H9 (cell line): ENCODE results near the gene HOXA9. TPM values are rescaled to one million over a fixed set of nuclear protein-coding genes. Genes with fewer than 3 reads are reported as not detected.

Source experiments
- DNase-seq: peaks from one replicate; pipeline ENCODE4 v3.0.0-alpha.2; 2017
- H2AFZ ChIP-seq: one replicate; pipeline ENCODE4 v1.6.1; 2013; ENCODE audit warnings: mild to moderate bottlenecking, low read length, control low read depth, moderate library complexity
- H2AK5ac ChIP-seq: 2 replicates; pipeline ENCODE4 v1.6.1; 2013; ENCODE audit warnings: low read length, control low read depth, mixed read lengths; ENCODE audit not compliant: insufficient read length
- H2BK120ac ChIP-seq: one replicate; pipeline ENCODE4 v1.6.1; 2013; ENCODE audit warnings: low read depth, mild to moderate bottlenecking, low read length, control low read depth, inconsistent platforms; ENCODE audit not compliant: poor library complexity, severe bottlenecking
- H2BK12ac ChIP-seq: 2 replicates; pipeline ENCODE4 v1.6.1; 2013; ENCODE audit warnings: low read length, control low read depth, mixed read lengths, low read depth; ENCODE audit not compliant: insufficient read length
- H2BK15ac ChIP-seq: 2 replicates; pipeline ENCODE4 v1.6.1; 2013; ENCODE audit warnings: low read depth, low read length, control low read depth
- H2BK20ac ChIP-seq: one replicate; pipeline ENCODE4 v1.6.1; 2013; ENCODE audit warnings: low read depth, mild to moderate bottlenecking, low read length, control low read depth, inconsistent platforms; ENCODE audit not compliant: poor library complexity, severe bottlenecking
- H2BK5ac ChIP-seq: 2 replicates; pipeline ENCODE4 v1.6.1; 2013; ENCODE audit warnings: low read length, control low read depth, mixed read lengths; ENCODE audit not compliant: insufficient read length
- H3K14ac ChIP-seq: 2 replicates; pipeline ENCODE4 v1.6.1; 2013; ENCODE audit warnings: low read length, control low read depth; ENCODE audit not compliant: insufficient read depth
- H3K18ac ChIP-seq: 2 replicates; pipeline ENCODE4 v1.6.1; 2013; ENCODE audit warnings: low read depth, mild to moderate bottlenecking, mixed read lengths, low read length, control low read depth; ENCODE audit not compliant: insufficient read length
- H3K23ac ChIP-seq: 2 replicates; pipeline ENCODE4 v1.6.1; 2013; ENCODE audit warnings: low read length, control low read depth, mixed read lengths, low read depth; ENCODE audit not compliant: insufficient read length
- H3K23me2 ChIP-seq: 2 replicates; pipeline ENCODE4 v1.6.1; 2013; ENCODE audit warnings: low read depth, mild to moderate bottlenecking, mixed read lengths, low read length, control low read depth; ENCODE audit not compliant: insufficient read length, poor library complexity, severe bottlenecking
- H3K27ac ChIP-seq: 2 replicates; pipeline ENCODE4 v1.5.1; 2013; ENCODE audit warnings: low read length, control low read depth, mixed read lengths, low read depth; ENCODE audit not compliant: insufficient read length
- H3K27me3 ChIP-seq: 2 replicates; pipeline ENCODE4 v1.6.1; 2013; ENCODE audit warnings: low read length, control low read depth, inconsistent platforms; ENCODE audit not compliant: insufficient read depth
- H3K4ac ChIP-seq: 2 replicates; pipeline ENCODE4 v1.6.1; 2013; ENCODE audit warnings: low read depth, mild to moderate bottlenecking, control low read depth, inconsistent platforms, low read length, moderate library complexity
- H3K4me1 ChIP-seq: 2 replicates; pipeline ENCODE4 v1.6.1; 2013; ENCODE audit warnings: low read length, control low read depth, inconsistent platforms; ENCODE audit not compliant: insufficient read depth
- H3K4me2 ChIP-seq: 2 replicates; pipeline ENCODE4 v1.6.1; 2013; ENCODE audit warnings: low read length, control low read depth, mixed read lengths; ENCODE audit not compliant: insufficient read length, insufficient read depth
- H3K56ac ChIP-seq: 2 replicates; pipeline ENCODE4 v1.6.1; 2013; ENCODE audit warnings: low read depth, mild to moderate bottlenecking, mixed read lengths, low read length, control low read depth; ENCODE audit not compliant: insufficient read length
- H3K79me1 ChIP-seq: 2 replicates; pipeline ENCODE4 v1.6.1; 2013; ENCODE audit warnings: low read depth, mild to moderate bottlenecking, moderate library complexity, low read length, control low read depth, inconsistent platforms; ENCODE audit not compliant: insufficient read depth, poor library complexity, severe bottlenecking
- H3K79me2 ChIP-seq: 2 replicates; pipeline ENCODE4 v1.6.1; 2013; ENCODE audit warnings: low read length, control low read depth, inconsistent platforms; ENCODE audit not compliant: insufficient read depth
- H3K9ac ChIP-seq: 2 replicates; pipeline ENCODE4 v1.6.1; 2013; ENCODE audit warnings: low read length, control low read depth, mixed read lengths; ENCODE audit not compliant: insufficient read length; ENCODE audit errors: extremely low read depth
- H3K9me3 ChIP-seq: one replicate; pipeline ENCODE4 v1.6.1; 2013; ENCODE audit warnings: low read depth, low read length, inconsistent platforms; ENCODE audit not compliant: control insufficient read depth
- H3T11ph ChIP-seq: one replicate; pipeline ENCODE4 v1.6.1; 2013; ENCODE audit warnings: mild to moderate bottlenecking, low read length, control low read depth, inconsistent platforms
- H4K20me1 ChIP-seq: one replicate; pipeline ENCODE4 v1.6.1; 2013; ENCODE audit not compliant: control insufficient read depth, insufficient read length, insufficient read depth
- H4K5ac ChIP-seq: 2 replicates; pipeline ENCODE4 v1.6.1; 2013; ENCODE audit warnings: low read depth, mild to moderate bottlenecking, mixed read lengths, low read length, control low read depth; ENCODE audit not compliant: insufficient read length
- H4K8ac ChIP-seq: replicated peaks from 2 replicates; pipeline ENCODE4 v1.6.1; 2013; ENCODE audit warnings: low read length, control low read depth, mixed read lengths, low read depth; ENCODE audit not compliant: insufficient read length
- H4K91ac ChIP-seq: 2 replicates; pipeline ENCODE4 v1.6.1; 2013; ENCODE audit warnings: low read depth, mild to moderate bottlenecking, moderate library complexity, mixed read lengths, low read length, control low read depth; ENCODE audit not compliant: insufficient read length
- H3K27ac Mint-ChIP-seq, 3 experiments: 2 replicates in 2 of 3; 3 replicates in 1 of 3; pipeline ENCODE4 v1.8.0; 2020 to 2021; ENCODE audit warnings: mixed read lengths in 3 of 3, mild to moderate bottlenecking in 1 of 3, moderate library complexity in 1 of 3
- H3K27me3 Mint-ChIP-seq: 2 replicates; pipeline ENCODE4 v1.8.0; 2021; ENCODE audit warnings: low read depth, mild to moderate bottlenecking, moderate library complexity, mixed read lengths
- H3K36me3 Mint-ChIP-seq, 3 experiments: 2 replicates in 2 of 3; 3 replicates in 1 of 3; pipeline ENCODE4 v1.8.0; 2020 to 2021; ENCODE audit warnings: low read depth in 3 of 3, mixed read lengths in 3 of 3; ENCODE audit not compliant: insufficient read depth in 1 of 3
- H3K4me1 Mint-ChIP-seq, 2 experiments: 2 replicates each; pipeline ENCODE4 v1.8.0; 2020; ENCODE audit warnings: mixed read lengths in 2 of 2
- H3K4me3 Mint-ChIP-seq, 2 experiments: 2 replicates in 1 of 2; 3 replicates in 1 of 2; pipeline ENCODE4 v1.8.0; 2020 to 2021; ENCODE audit warnings: mild to moderate bottlenecking in 2 of 2, mixed read lengths in 2 of 2, moderate library complexity in 1 of 2
- H3K9me3 Mint-ChIP-seq, 2 experiments: 2 replicates in 1 of 2; 3 replicates in 1 of 2; pipeline ENCODE4 v1.8.0; 2020; ENCODE audit warnings: mild to moderate bottlenecking in 2 of 2, mixed read lengths in 2 of 2, moderate library complexity in 1 of 2
- WGBS: extraction: QIAGEN DNeasy Blood & Tissue Kit; methylation state at CpG from one replicate; pipeline ENCODE4 v1.1.7; 2013; ENCODE audit warnings: missing lambda C conversion rate, low lambda C conversion rate, mixed read lengths; ENCODE audit not compliant: insufficient read length; ENCODE audit errors: extremely low coverage; 5-methylcytosine and 5-hydroxymethylcytosine counted together
- total RNA-seq: library from RNA; stranded (reverse); gene quantifications from 2 replicates; pipeline ENCODE4 v1.2.1, GENCODE V29; 2021
- TF ChIP-seq, protein P1 (sequence below): fragments of 200-600 bp; sonication (generic); conservative IDR thresholded peaks from 3 replicates; pipeline ENCODE4 v1.8.0; 2021; ENCODE audit warnings: antibody characterized with exemption, mild to moderate bottlenecking

The HOXA9 gene
- total RNA-seq, 1 experiment from 2014 or later, result not detected

DNA sequence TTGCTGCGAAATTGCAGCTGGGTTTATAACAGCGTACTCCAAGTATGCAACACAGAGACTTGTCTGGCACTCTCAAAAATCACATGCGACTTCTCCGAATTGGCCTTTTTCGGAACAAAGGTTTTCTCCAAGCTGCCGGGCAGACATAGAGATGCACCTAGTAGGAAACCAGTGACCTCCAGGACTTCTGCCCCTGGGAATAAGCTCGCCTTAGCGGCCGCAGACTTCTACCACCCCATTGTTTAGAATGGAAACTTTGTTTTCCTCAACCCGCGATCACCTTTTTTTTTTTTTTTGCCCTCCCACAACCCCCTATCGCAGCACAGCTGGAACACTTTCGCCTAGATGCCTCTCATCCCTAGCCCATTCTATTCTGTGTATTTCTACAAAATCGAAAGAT, 13.7 kb upstream of the HOXA9 start:
- H3K18ac ChIP-seq, result no peak overlapping the region
- TF ChIP-seq, protein P1, sequence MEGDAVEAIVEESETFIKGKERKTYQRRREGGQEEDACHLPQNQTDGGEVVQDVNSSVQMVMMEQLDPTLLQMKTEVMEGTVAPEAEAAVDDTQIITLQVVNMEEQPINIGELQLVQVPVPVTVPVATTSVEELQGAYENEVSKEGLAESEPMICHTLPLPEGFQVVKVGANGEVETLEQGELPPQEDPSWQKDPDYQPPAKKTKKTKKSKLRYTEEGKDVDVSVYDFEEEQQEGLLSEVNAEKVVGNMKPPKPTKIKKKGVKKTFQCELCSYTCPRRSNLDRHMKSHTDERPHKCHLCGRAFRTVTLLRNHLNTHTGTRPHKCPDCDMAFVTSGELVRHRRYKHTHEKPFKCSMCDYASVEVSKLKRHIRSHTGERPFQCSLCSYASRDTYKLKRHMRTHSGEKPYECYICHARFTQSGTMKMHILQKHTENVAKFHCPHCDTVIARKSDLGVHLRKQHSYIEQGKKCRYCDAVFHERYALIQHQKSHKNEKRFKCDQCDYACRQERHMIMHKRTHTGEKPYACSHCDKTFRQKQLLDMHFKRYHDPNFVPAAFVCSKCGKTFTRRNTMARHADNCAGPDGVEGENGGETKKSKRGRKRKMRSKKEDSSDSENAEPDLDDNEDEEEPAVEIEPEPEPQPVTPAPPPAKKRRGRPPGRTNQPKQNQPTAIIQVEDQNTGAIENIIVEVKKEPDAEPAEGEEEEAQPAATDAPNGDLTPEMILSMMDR, result no peak
- no peak overlapping the region for H4K8ac ChIP-seq
- no peaks in the 10 kb centered on the region; a peak in 2 of 7 replicates for H3K36me3 Mint-ChIP-seq
- no peak overlapping the region for H2AFZ ChIP-seq
- H4K5ac ChIP-seq, result no peak overlapping the region
- H3K27me3 Mint-ChIP-seq, result peaks cover 100% of the 10 kb centered on the region
- H3K4me1 ChIP-seq, result no peaks in the 10 kb centered on the region
- no peaks in the 10 kb centered on the region for H3K23me2 ChIP-seq
- no peak overlapping the region for H3K27ac Mint-ChIP-seq
- no peak overlapping the region for H3K4me2 ChIP-seq
- DNase-seq, result peak; percentile 26
- no peak overlapping the region for H4K91ac ChIP-seq
- no CpG with 5 or more reads among the region's 14 CpGs for WGBS
- H2BK12ac ChIP-seq, result no peak overlapping the region
- H3K4me1 Mint-ChIP-seq, result peaks cover 3 to 16% of the 10 kb centered on the region in 2 experiments
- no peak overlapping the region for H3K9ac ChIP-seq
- H4K20me1 ChIP-seq, result no peaks in the 10 kb centered on the region
- H3K9me3 ChIP-seq, result no peaks in the 10 kb centered on the region
- no peak overlapping the region for H2AK5ac ChIP-seq
- H3K4ac ChIP-seq, result no peak overlapping the region
- H3K14ac ChIP-seq, result no peak overlapping the region
- 0 out of 5 replicates have a peak overlapping the region, but pooled peaks of 1 of the 2 experiments have one; percentile 31 for H3K4me3 Mint-ChIP-seq
- peaks cover 99% of the 10 kb centered on the region for H3K27me3 ChIP-seq
- no peak overlapping the region for H2BK120ac ChIP-seq
- no peak overlapping the region for H3K56ac ChIP-seq
- H3K79me2 ChIP-seq, result no peaks in the 10 kb centered on the region
- H3T11ph ChIP-seq, result no peak overlapping the region
- no peaks in the 10 kb centered on the region for H3K79me1 ChIP-seq
- H2BK15ac ChIP-seq, result no peak overlapping the region
- no peak overlapping the region for H2BK5ac ChIP-seq
- no peak overlapping the region for H3K23ac ChIP-seq
- no peak overlapping the region for H2BK20ac ChIP-seq
- no peak overlapping the region for H3K27ac ChIP-seq
- H3K9me3 Mint-ChIP-seq, result peaks cover 2 to 14% of the 10 kb centered on the region in 2 experiments; a peak in 1 of 5 replicates
